GM12875 (cell line): Measurements from ENCODE around the gene SRPK2.

Experiments
- H3K4me3 ChIP-seq: one replicate; pipeline ENCODE4 v1.5.1; 2011; ENCODE audit warnings: low read depth, low read length, control low read depth
- TF ChIP-seq, protein P1 (sequence below): IDR thresholded peaks from 2 replicates; pipeline ENCODE4 v1.5.1; 2011; ENCODE audit warnings: low read depth, mild to moderate bottlenecking, control low read depth, inconsistent platforms, low read length, moderate library complexity, borderline replicate concordance; ENCODE audit not compliant: insufficient read depth

SRPK2 gene

GRCh38 chr7:105185290-105186010, 203.3 kb downstream of the SRPK2 start:
- TF ChIP-seq, protein P1, sequence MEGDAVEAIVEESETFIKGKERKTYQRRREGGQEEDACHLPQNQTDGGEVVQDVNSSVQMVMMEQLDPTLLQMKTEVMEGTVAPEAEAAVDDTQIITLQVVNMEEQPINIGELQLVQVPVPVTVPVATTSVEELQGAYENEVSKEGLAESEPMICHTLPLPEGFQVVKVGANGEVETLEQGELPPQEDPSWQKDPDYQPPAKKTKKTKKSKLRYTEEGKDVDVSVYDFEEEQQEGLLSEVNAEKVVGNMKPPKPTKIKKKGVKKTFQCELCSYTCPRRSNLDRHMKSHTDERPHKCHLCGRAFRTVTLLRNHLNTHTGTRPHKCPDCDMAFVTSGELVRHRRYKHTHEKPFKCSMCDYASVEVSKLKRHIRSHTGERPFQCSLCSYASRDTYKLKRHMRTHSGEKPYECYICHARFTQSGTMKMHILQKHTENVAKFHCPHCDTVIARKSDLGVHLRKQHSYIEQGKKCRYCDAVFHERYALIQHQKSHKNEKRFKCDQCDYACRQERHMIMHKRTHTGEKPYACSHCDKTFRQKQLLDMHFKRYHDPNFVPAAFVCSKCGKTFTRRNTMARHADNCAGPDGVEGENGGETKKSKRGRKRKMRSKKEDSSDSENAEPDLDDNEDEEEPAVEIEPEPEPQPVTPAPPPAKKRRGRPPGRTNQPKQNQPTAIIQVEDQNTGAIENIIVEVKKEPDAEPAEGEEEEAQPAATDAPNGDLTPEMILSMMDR = no peak
- H3K4me3 ChIP-seq = no peak overlapping the region

DNA sequence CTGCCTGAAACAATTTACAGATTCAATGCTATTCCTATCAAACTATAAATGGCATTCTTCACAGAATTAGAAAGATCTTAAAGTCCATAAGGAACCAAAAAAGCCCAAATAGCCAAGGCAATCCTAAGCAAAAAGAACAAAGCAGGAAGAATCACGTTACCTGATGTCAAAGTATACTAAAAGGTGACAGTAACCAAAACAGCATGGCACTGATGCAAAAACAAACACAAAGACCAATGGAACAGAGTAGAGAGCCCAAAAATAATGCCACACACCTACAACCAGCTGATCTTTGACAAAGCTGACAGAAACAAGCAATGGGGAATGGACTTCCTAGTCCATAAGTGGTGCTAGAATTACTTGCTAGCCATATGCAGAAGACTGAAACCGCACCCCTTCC, 208.7 kb downstream of the SRPK2 start:
- TF ChIP-seq, protein P1 = no peak
- no peak overlapping the region for H3K4me3 ChIP-seq

GRCh38 chr7:105178928-105179541, 209.7 kb downstream of the SRPK2 start:
- TF ChIP-seq, protein P1 = no peak
- H3K4me3 ChIP-seq = no peak overlapping the region

DNA sequence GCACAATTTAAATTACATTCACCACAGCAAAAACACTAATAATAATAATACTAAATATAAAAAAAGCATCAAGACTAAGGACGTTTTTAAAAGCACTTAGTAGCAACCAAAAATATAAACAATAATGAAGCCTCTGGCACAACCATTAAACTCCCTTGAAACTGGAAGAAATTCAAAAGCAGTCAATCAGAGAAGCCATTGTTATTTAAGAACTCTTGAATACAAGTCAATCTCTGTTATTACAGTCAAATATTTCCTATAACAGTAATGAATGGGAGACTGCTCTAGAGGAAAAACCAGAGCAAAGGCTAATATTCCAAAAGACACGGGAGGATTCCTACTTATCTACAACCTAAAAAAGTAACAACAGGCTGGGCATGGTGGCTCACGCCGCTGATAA, 210.5 kb downstream of the SRPK2 start:
- TF ChIP-seq, protein P1 = no peak
- H3K4me3 ChIP-seq = no peak overlapping the region

DNA sequence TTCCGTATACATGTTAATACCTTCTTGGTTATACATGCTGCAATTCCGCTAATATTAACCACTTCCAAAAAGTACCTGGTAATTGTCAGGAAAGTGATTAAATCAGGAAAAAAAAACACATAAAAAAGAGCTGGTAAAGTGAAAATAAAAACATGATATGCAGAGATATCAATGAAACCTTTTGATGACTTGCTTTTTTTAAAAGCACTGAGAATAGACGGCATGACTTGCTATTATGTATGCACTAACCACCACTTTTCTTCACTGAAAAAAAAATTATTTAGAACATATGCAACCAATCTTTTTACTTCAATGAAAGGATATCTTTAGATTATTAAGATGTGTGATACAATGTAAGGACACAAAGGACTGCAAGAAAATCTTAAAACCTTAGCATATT, 211.7 kb downstream of the SRPK2 start:
- TF ChIP-seq, protein P1 = no peak
- H3K4me3 ChIP-seq = no peak overlapping the region

DNA sequence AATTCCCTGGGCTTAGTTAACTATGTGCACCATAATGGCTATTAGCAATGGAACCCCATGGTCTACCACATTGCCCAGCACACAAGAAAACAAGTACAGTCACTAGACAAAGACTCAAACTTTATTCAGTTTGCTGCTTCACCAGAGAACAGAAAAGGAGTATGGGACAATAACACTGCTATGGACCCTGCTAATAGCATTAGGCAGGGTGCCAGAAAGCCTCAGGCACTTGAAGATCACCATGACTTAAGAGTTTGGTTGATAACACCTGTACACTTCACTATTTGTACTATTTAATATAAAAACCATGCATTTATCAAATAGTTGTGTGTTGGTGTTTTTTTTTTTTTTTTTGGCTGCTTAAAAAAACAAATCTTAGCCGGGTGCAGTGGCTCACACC, 215.1 kb downstream of the SRPK2 start:
- H3K4me3 ChIP-seq = no peak overlapping the region
- TF ChIP-seq, protein P1 = no peak

DNA sequence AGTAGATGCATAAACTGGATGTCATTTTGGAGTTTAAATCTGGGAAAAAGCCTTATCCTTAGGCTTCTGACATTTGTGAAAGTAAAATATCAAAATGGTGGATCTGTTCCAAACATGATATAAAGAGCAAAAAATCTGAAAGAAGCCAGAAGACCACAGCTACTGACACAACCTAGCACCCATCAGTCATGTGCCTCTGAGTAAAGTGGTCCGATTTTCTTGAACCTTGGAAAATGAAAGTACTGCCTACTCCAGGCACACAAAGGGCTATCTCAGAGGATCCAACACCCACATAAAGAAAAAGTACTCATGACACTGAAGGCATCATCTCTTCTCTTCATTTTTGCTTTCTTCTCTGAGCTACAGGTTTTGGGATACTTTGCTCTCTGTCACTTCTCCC, 224.0 kb downstream of the SRPK2 start:
- TF ChIP-seq, protein P1 = no peak
- no peak overlapping the region for H3K4me3 ChIP-seq
